Progenitor cell of endocrine pancreas (in vitro differentiated cells): ENCODE results near the gene IRS2. TPM values are rescaled to one million over a fixed set of nuclear protein-coding genes. Genes with fewer than 3 reads are reported as not detected.

Source experiments
- DNase-seq: peaks from one replicate; pipeline ENCODE4 v3.0.0; 2021; ENCODE audit warnings: low spot score; ENCODE audit not compliant: unreplicated experiment
- H3K27ac Mint-ChIP-seq: 2 replicates; pipeline ENCODE4 v1.8.0; 2021; ENCODE audit warnings: mild to moderate bottlenecking, moderate library complexity, mixed read lengths
- H3K27me3 Mint-ChIP-seq: 2 replicates; pipeline ENCODE4 v1.8.0; 2021; ENCODE audit warnings: mixed read lengths
- H3K36me3 Mint-ChIP-seq: 2 replicates; pipeline ENCODE4 v1.8.0; 2022; ENCODE audit warnings: mixed read lengths; ENCODE audit not compliant: insufficient read depth
- H3K4me1 Mint-ChIP-seq: 2 replicates; pipeline ENCODE4 v1.8.0; 2021; ENCODE audit warnings: low read depth, mixed read lengths
- H3K4me3 Mint-ChIP-seq: 2 replicates; pipeline ENCODE4 v1.8.0; 2021; ENCODE audit warnings: low read depth, mild to moderate bottlenecking, moderate library complexity, mixed read lengths
- H3K9me3 Mint-ChIP-seq: 2 replicates; pipeline ENCODE4 v1.8.0; 2021; ENCODE audit warnings: low read depth, mixed read lengths
- CTCF ChIP-seq: fragments of 200-600 bp; sonication (generic); IDR thresholded peaks from one replicate; pipeline ENCODE4 v1.5.0; 2021; ENCODE audit warnings: antibody characterized with exemption, mild to moderate bottlenecking; ENCODE audit not compliant: unreplicated experiment
- total RNA-seq: library from RNA; stranded (reverse); gene quantifications from 2 replicates; pipeline ENCODE4 v1.2.1, GENCODE V29; 2021

The IRS2 gene
- total RNA-seq, 1 donor from 2014 or later: 11.9 TPM

- H3K9me3 Mint-ChIP-seq: no peaks in the 10 kb centered on the region
- H3K27me3 Mint-ChIP-seq: no peaks in the 10 kb centered on the region
- no peak overlapping the region for H3K4me3 Mint-ChIP-seq
- H3K4me1 Mint-ChIP-seq: no peaks in the 10 kb centered on the region
- no peak for DNase-seq
- H3K36me3 Mint-ChIP-seq: peaks cover 13% of the 10 kb centered on the region
- no peak for TF ChIP-seq CTCF
- no peak overlapping the region for H3K27ac Mint-ChIP-seq
Measured at GRCh38 chr13:109755997-109756396, 30.4 kb downstream of the IRS2 start.

GRCh38 chr13:109755551-109755950 is 30.8 kb downstream of the IRS2 start:
- Mint-ChIP-seq H3K27me3 (no peaks in the 10 kb centered on the region), H3K27ac (no peak overlapping the region), H3K36me3 (peaks cover 13% of the 10 kb centered on the region), H3K4me3 (no peak overlapping the region), H3K4me1 (no peaks in the 10 kb centered on the region), H3K9me3 (no peaks in the 10 kb centered on the region)
- no peak for TF ChIP-seq CTCF
- DNase-seq: no peak

GRCh38 chr13:109751477-109751876 is 34.9 kb downstream of the IRS2 start:
- no peak for TF ChIP-seq CTCF
- Mint-ChIP-seq H3K4me3 (no peak overlapping the region), H3K4me1 (no peaks in the 10 kb centered on the region), H3K36me3 (peaks cover 13% of the 10 kb centered on the region), H3K9me3 (no peaks in the 10 kb centered on the region), H3K27me3 (peaks cover 3% of the 10 kb centered on the region), H3K27ac (peak overlapping the region; percentile 70)
- DNase-seq: no peak

- TF ChIP-seq CTCF: no peak
- Mint-ChIP-seq H3K36me3 (peaks cover 6% of the 10 kb centered on the region), H3K9me3 (no peaks in the 10 kb centered on the region), H3K27ac (no peak overlapping the region), H3K27me3 (peaks cover 3% of the 10 kb centered on the region), H3K4me3 (no peak overlapping the region), H3K4me1 (no peaks in the 10 kb centered on the region)
- DNase-seq: no peak
Measured at GRCh38 chr13:109750221-109750775, 36.1 kb downstream of the IRS2 start.

- DNase-seq: no peak
- TF ChIP-seq CTCF: no peak
- H3K36me3 Mint-ChIP-seq: peaks cover 3% of the 10 kb centered on the region
- H3K4me3 Mint-ChIP-seq: no peak overlapping the region
- H3K27ac Mint-ChIP-seq: no peak overlapping the region
- peaks cover 4% of the 10 kb centered on the region for H3K27me3 Mint-ChIP-seq
- no peaks in the 10 kb centered on the region for H3K9me3 Mint-ChIP-seq
- H3K4me1 Mint-ChIP-seq: no peaks in the 10 kb centered on the region
Measured at GRCh38 chr13:109749365-109749764, 37.0 kb downstream of the IRS2 start.
